ENCODE data around the gene MED8.
A peak's percentile ranks its signal among the peaks of the same experiment; 100 is the strongest.

MED8 gene

DNA sequence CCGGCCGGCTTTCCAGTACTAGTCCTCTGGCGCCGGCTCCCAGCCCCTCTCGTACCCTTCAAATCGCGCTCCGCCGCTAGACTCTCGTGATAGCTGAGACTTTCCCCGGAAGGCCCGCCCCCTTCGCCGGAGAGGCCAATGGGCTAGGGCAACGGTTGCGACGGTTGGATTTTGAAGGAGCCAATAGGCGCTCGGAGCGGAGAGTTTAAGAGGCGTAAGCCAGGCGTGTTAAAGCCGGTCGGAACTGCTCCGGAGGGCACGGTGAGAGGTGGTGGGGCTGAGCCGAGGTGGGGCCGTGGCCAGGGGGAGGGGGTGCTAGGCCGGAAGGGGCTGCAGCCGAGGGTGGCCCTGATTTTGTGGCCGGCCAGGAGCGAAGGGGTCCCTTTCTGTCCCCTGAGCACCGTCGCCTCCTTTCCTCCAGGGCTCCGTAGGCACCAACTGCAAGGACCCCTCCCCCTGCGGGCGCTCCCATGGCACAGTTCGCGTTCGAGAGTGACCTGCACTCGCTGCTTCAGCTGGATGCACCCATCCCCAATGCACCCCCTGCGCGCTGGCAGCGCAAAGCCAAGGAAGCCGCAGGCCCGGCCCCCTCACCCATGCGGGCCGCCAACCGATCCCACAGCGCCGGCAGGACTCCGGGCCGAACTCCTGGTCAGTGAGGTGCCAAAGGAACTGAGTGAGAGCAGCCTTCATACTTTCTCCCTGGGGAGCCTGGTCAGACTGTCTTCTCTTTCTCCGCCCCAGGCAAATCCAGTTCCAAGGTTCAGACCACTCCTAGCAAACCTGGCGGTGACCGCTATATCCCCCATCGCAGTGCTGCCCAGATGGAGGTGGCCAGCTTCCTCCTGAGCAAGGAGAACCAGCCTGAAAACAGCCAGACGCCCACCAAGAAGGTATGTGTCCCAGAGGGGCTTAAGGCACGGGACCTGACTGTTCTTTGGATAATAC lies 30.6 kb downstream of the MED8 start, which contains the start of gene CDC20:
CDC20 (plus strand) TSS at position 236 of the 948 bp plus-strand sequence; CDS start at position 471, 235 bp downstream.
- peak; percentile 97 for DNase-seq (ENCODE audit: low spot score)

DNA sequence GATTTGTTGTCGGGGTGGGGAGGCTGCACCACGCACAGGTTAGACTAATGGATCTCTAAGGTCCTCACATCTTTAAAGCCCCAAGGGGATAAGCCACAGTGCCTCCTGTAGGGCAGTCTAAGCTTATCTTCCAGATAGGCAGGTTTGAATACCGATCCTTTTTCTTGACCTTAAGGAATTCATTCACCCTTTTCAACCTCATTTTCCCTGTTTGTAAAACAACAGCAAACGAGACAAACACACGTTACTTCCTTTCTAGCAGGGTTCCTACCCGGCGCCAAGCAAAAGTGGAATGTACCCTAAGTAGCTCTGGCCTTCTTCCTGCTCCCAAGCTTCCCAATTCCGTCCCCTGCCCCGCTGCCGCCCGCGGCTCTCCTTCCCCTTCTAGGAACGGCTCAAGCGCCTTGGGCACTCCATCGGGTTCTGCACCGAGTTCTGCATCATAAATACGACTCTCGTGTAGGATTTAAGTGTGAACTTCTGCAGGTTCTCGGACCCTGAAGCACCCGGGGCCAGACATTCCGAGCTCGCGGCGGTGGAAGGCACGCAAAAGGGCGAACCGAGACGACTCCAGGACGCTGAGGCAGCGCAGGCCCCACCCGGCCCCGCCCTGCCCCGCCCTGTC lies 31.4 kb downstream of the MED8 start:
- DNase-seq (ENCODE audit: low spot score), result peak; percentile 30

DNA sequence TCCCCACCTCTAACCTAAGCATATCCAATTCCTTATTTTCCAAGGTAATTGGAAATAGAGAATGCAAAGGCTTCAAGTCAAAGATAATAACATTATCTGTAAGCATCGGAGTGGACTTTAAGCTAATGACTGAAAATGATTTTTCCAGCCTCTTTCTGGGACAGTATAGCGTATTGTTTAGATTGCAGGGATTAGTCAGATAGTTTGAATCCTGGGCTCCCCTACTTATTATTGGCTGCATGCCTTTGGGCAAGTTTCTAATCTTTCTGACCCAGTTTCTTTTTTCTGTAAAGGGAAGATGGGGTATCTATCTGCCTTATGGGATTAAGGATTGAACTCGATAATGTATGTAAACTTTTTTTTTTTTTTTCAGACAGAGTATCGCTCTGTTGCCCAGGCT lies 32.3 kb downstream of the MED8 start:
- DNase-seq (ENCODE audit: low spot score), result no peak

DNA sequence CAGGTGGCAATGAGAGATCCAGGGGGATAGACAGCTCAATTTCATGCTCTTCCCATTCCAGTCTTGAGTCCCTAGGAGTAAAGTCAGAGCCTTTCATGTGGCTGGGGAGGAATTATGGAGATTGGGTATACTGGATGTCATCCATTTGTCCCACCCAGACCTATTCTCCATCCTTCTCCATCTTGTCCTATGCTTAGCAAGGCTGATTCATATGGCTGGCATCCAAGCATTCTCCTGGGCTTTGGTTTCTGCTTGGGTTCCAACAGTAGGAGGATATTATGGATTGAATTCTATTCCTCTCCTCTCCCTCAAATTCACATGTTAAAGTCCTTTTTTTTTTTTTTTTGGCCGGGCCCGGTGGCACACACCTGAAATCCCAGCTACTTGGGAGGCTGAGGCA lies 34.7 kb downstream of the MED8 start:
- DNase-seq (ENCODE audit: low spot score), result no peak

DNA sequence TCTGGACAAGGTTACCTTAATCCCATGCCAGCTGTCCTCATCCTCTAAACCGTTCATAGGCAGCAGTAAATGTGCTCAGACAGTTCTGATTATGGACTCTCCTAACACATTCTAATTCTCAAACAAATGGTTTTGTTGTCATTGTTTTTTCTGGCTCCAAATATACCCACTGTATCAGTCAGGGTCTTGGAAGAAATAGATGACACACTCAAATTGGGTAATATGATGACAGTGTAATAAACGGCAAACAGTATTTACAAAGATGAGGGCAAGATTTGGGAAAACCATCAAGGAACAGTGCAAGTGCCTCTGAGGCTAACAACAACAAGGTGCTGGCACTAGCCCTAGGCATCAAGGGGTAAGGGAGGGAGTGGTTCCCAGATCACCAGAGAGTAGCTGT lies 35.1 kb downstream of the MED8 start:
- no peak for DNase-seq (ENCODE audit: low spot score)

DNA sequence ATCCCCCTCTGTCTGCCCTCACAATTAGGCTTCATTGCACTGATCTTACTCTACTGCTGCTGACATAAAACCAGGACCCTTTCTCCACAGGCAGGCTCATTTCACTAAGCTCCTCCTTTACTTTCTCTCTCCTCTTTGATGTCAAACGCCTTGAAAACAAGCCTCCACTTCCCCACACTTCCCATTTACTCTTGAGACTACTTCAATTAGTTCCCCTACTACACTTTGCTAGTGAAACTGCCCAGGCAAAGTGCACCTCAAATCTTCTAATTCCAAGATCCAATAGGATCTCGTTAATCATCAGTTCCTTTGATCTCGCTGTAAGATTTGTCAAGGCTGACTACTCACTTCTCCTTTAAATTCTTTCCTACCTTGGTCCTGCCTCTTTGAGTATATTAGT lies 36.7 kb downstream of the MED8 start:
- no peak for DNase-seq (ENCODE audit: low spot score)

DNA sequence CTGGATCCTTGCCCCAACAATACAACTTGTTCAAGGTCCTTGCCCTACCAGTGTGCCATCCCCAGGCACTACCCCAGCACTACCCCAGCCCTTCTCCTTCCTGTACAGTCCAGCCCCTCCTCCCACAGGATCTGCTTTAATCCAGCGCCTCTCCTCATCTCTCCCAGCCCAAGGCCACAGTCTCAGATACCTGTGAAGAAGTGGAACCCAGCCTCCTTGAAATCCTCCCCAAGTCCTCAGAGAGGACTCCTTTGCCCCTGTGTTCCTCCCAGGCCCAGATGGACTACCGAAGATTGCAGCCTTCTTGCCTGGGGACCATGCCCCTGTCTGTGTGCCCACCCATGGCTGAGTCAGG lies 37.3 kb downstream of the MED8 start:
- no peak for DNase-seq (ENCODE audit: low spot score)

DNA sequence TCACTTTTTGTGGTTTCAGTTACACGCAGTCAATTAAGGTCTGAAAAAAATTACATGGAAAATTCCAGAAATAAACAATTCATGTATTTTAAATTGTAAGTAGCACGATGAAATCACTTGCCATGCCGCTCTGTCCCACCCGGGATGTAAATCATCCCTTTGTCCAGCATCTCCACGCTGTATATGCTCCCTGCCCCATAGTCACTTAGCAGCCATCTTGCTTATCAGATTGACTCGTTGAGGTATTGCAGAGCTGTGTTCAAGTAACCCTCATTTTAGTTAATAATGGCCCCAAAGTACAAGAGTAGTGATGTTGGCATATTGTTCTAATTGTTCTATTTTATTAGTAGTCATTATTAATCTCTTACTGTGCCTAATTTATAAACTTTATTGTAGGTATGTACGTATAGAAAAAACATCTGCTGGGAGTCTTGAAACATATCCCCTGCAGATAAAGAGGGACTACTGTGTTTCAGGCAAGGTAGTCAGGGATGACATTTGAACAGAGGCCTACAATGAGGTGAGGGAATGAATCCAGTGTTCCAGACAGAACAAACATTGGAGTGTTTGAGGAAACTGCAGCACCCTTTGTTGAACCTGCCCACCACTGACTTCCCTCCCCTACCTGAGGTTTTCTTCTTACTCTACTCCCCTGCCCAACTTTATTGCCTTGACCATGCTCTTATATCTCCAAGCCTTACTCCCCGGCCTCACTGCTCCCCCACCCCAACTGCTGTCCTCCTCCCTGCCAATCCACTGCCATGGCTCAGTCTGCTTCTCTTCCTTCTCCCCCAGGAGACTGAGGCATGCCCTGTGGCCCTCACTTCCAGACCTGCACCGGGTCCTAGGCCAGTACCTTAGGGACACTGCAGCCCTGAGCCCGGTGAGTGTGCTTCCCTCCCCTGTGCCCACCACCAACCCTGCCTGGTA lies 37.9 kb downstream of the MED8 start:
- DNase-seq (ENCODE audit: low spot score), result no peak

DNA sequence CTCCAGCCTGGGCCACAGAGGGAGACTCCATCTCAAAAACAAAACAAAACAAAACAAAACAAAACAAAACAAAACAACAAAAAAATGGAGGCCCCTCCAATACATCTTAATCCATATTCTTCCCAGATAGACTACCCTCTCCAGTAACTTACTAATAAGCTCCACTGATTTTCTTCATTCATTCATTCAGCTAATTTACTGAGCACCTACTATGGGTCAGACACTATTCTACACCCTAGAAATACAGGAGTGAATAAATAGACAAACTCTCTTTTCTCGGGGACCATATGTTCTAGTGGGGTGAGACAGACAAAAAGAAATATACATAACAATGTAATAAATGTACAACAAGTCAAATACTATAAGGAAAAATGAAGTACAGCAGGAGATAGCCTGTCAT lies 38.6 kb downstream of the MED8 start:
- DNase-seq (ENCODE audit: low spot score), result no peak

DNA sequence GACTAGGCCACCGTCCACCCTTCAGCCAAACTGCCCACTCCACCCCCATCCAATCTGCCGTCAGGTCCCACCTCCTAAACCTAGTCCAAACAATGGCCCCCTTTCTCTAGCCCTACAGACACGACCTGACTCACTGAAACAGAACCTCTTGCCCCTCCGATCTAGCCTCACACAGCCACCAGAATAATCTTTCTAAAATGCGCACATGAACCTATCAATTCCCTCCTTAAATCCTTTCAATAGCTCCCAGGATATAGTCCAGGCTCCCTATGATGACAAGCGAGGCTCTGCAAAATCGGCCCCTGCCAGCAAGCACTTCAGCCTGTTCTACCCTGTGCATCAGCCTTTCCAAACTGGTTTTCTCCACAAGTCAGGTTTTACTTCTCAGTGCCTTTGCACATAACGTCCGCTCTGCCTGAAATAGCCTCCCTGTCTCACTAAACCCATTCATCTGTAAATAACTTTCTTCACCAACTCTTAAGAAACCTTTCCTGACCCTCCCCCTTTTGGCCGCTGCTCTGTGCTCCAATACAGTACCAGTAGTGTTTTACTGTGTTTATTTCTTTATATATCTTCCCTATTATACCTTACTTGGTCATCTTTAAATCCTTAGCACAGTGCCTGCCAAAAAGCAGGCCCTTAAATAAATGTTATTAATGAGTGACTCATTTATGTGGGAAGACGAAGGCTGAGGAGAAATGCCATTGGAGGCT lies 39.9 kb downstream of the MED8 start:
- DNase-seq (ENCODE audit: low spot score), result no peak

DNA sequence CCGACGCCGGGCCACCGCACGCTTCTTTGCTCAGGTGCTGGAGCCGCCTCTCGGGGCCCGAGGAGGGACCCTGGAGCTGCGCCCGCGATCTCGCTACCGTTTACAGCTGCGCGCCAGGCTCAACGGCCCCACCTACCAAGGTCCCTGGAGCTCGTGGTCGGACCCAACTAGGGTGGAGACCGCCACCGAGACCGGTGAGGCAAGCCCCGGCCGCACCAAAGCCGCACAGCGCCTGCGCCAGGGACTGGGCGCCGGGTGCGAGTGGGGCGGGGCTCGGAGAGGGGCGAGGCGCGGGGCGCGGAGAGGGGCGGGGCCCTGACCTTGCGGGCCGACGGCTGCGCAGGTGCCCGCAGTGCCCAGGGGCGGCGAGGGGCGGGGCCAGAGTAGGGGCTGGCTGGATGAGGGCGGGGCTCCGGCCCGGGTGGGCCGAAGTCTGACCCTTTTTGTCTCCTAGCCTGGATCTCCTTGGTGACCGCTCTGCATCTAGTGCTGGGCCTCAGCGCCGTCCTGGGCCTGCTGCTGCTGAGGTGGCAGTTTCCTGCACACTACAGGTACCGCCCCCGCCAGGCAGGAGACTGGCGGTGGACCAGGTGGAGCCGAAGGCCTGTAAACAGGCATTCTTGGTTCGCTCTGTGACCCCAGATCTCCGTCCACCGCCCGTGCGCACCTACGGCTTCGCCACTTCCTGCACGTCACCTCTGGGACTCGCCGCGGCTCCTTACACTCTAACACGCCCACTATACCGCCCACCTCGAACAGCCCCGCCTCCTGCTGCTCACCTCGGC lies 40.6 kb downstream of the MED8 start:
- DNase-seq (ENCODE audit: low spot score), result peak; percentile 87

DNA sequence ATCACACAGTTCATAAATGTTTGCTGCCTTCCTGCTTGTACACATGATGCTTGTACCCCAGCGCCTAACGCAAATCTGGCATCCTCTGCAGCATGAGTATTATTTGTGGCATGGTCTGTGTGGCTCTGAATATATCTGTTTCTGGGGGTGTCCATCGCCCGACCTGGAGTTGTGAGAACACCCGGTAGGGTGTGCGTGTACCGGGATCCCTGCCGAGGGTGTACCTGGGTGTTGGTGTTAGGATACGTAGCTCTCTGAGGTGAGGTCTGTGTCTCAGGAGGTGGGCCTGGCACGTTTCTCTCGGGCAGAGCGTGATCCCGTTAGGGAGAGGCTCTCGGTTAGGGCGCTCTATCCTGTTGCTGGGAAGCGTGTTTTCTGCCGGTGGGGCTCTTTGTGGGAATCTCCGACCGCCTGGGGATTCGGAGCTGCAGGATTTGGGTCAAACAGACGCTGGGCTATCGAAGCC lies 41.2 kb downstream of the MED8 start:
- peak; percentile 37 for DNase-seq (ENCODE audit: low spot score)

DNA sequence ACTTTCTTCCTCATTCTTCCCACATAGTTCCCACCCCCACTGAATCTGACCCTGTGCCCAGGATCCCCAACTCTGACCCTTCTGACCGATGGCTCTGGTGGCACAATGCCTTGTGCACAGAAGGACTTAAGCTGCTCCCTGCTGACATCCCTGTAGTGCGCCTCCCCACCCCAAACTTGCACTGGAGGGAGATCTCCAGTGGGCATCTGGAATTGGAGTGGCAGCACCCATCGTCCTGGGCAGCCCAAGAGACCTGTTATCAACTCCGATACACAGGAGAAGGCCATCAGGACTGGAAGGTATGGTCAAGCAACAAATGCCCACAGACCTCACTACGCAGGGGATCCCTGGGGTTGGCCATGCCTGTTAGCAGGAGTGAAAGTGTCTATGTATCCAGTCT lies 43.0 kb downstream of the MED8 start:
- no peak for DNase-seq (ENCODE audit: low spot score)

DNA sequence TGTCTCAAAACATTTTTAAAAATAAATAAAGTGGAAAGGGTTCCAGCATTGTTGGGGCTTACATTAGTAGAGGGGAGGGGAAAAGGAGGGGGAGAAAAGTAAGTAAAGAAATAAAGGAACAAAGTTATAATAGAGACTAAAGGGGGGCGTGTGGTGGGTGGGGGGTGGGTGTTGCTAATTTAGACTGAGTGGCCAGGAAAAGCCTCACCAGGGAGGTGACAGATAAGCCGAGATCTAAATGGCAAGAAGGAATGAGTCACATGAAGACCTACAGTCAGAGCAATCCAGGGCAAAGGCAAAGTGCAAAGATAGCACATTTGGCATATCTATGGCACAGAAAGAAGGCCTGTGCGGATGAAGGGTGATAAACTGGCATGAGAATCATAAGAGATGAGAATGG lies 44.5 kb downstream of the MED8 start:
- no peak for DNase-seq (ENCODE audit: low spot score)

DNA sequence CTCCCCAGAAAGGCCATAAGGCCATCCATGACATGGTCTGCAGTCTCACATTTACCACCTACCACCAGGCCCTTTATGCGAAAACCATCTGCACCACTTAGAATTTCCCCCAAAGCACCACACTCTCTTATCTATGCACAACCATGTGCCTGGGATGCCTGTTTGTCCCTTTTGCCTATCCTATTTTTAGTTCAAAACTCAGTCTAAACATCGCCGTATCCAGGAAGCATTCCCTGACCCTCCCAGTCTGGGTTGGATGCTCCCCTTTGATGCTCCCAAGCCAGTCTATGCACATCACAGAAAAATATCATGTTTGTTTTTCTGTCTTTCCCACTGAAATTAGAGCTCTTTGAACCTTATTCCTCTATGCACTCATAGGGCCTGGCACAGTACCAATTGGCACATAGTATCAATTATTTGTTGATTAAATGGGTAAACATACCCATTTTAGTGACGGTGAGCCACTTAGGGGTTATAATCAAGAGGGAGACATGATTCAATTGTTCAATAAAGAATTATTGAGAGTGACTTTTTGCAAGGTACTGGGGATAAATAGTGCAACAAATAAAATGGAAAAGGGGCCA lies 45.2 kb downstream of the MED8 start:
- DNase-seq (ENCODE audit: low spot score), result no peak

DNA sequence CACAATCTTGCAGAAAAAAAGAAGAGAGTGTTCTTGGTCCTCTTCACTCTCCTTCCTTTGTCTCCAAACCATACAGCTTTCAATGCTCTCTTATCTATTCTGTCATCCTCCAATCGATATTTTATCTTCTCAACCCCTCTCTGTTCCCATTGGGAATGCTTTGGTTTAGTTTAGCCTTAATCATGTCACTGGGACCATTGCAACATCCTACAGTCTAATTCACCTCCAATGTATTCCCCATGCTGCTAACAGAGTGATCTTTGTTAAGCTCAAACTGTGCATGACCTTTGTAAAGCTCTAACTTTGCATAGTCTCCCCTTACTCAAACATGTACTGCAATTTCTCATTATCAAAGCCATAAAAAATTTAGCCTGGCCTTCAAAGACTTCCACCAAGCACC lies 49.0 kb downstream of the MED8 start:
- DNase-seq (ENCODE audit: low spot score), result no peak

DNA sequence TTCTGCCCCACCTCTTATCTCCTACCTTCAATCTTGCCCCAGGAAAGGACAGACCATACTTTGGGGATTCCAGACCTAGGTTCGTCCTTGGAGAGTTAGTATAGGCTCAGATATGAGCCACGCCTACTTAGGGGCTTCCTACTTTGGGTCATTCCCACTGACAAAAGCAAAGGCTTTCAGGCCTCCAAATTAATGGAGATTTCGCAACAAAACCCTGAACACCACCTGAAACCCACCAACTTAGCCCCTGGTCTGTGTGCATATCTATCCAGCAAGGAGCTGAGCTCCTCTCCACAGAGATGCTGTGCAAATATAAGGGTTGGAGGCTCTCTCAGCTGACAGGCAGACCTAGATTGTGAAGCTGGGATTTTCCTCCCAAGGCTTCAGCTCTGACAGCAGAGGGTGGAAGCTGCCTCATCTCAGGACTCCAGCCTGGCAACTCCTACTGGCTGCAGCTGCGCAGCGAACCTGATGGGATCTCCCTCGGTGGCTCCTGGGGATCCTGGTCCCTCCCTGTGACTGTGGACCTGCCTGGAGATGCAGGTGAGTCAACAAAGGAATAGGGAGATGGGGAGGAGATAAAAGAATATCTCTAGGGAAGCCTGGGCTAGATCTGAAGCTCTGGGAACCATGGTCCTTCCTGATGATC lies 49.9 kb downstream of the MED8 start:
- no peak for DNase-seq (ENCODE audit: low spot score)

DNA sequence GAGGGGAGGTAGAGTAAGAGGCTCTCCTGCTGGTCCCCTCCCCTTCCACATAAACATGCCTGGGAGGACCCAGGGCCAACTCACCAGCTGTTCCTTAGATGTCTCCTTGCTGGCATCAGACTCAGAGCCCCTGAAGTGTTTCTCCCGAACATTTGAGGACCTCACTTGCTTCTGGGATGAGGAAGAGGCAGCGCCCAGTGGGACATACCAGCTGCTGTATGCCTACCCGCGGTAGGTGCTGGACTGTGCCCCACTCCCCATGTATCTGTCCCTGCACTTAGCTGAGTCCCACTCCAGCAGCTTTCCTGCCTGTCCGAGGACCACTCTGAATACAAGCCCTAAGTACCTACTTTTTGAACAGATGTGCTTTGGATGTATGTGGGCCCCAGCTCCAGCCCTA lies 51.6 kb downstream of the MED8 start:
- DNase-seq (ENCODE audit: low spot score), result no peak

DNA sequence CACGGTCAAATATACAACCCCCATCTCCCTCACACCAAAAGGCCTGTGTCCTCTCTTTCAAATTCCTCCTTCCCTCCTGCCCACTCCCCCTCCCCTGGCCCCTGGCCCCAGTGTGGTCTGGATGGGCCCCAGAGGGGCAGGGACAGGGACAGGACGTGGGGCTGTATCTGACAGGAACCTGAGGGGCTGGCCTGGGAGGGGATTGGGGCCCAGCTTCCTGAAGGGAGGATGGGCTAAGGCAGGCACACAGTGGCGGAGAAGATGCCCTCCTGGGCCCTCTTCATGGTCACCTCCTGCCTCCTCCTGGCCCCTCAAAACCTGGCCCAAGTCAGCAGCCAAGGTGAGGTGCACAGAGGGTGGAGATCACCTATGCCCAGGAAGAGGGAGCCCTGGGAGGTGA lies 52.0 kb downstream of the MED8 start, which contains the start of gene MPL:
MPL (plus strand) TSS at position 231 of the 400 bp plus-strand sequence; CDS start at position 262, 31 bp downstream.
- no peak for DNase-seq (ENCODE audit: low spot score)
